Measurements from ENCODE around the gene GFAP.

The GFAP gene

GRCh38 chr17:44930667-44931066 lies 15.4 kb upstream of the GFAP start:
- DNase-seq, result no peak

- DNase-seq, result no peak
These were observed 13.8 kb upstream of the GFAP start for GRCh38 chr17:44928950-44929720.

GRCh38 chr17:44928136-44928535 lies 12.8 kb upstream of the GFAP start:
- no peak for DNase-seq

- no peak for DNase-seq
These were observed 12.4 kb upstream of the GFAP start for GRCh38 chr17:44927696-44928095.

- DNase-seq, result no peak
These were observed 11.7 kb upstream of the GFAP start for GRCh38 chr17:44926821-44927525.

GRCh38 chr17:44925731-44926697 lies 10.7 kb upstream of the GFAP start:
- DNase-seq, result no peak

- no peak for DNase-seq
These were observed 8.8 kb upstream of the GFAP start for GRCh38 chr17:44924107-44924544.

- DNase-seq, result no peak
These were observed 7.6 kb upstream of the GFAP start for GRCh38 chr17:44922746-44923470.

GRCh38 chr17:44922136-44922535 lies 6.8 kb upstream of the GFAP start:
- no peak for DNase-seq

- no peak for DNase-seq
These were observed 6.0 kb upstream of the GFAP start for GRCh38 chr17:44921122-44921882.

- DNase-seq, result no peak
These were observed 5.3 kb upstream of the GFAP start for GRCh38 chr17:44920565-44920940.

- peak; percentile 71 to 83 for DNase-seq
These were observed 4.7 kb upstream of the GFAP start for GRCh38 chr17:44919885-44920564.

GRCh38 chr17:44919411-44919810 lies 4.1 kb upstream of the GFAP start:
- DNase-seq, result no peak

- DNase-seq, result no peak
These were observed 2.7 kb upstream of the GFAP start for GRCh38 chr17:44918006-44918405.

GRCh38 chr17:44917456-44917855 lies 2.2 kb upstream of the GFAP start:
- no peak for DNase-seq

- DNase-seq, result no peak
These were observed 1.5 kb upstream of the GFAP start for GRCh38 chr17:44916781-44917241.

GRCh38 chr17:44915862-44916780 lies 821 bp upstream of the GFAP start:
- no peak for DNase-seq

- no peak for DNase-seq
These were observed 515 bp downstream of the GFAP start for GRCh38 chr17:44914698-44915271.

- DNase-seq, result no peak
These were observed 1.2 kb downstream of the GFAP start for GRCh38 chr17:44914148-44914547.

GRCh38 chr17:44913676-44914075 lies 1.6 kb downstream of the GFAP start:
- no peak for DNase-seq
